ENCODE results near the gene HEXB. TPM values are rescaled to one million over a fixed set of nuclear protein-coding genes. Genes with fewer than 3 reads are reported as not detected.

HEXB gene
- total and polyA plus RNA-seq, 2 of the 4 experiments (the other 2 are of a cell fraction): 76.7 to 126 TPM

DNA sequence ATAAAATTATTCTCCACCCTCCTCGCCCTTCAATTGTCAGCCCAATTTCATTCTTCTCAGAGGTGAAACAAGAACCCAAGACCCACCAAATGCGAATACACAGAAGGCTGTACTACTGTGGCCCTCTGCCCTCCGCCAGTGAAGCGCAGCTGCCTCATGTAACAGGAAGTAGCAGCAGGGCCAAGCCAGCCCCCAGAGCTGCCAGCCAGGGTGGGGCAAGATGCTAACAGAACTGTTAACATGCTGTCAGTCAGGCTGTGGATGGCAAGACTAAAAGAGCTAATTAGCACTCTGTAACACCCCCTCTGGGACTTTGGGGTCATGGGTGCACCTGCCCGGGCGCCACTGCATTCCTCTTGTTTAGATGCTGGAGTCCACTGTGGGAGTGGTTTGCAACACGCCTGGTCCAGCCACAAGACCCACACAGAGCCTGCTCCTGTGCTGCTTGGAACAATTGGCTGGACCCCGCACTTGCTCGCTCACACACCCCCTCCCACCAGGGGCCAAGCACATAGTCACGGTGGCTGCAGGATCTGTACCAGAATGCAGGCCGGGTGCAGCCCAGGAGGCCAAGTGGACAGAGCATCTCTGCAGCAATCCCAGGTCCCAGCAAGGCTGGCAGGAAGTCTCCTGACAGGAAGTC is 14.5 kb upstream of the HEXB start:
- WGBS, 2 experiments (ENCODE audit: extremely low coverage in 2 of 2, insufficient read length in 1 of 2): 91% methylated on average over 4 of the region's 11 CpGs; no CpG with 5 or more reads in 1 of the 2 experiments
- CTCF ChIA-PET: no interaction called here
- no peak overlapping the region for H2AK5ac ChIP-seq (ENCODE audit: low read depth, low read length)
- dilution Hi-C loops (cut with HindIII; ENCODE audit: low sequenced_read_pairs, unreplicated experiment) (no loop called here), in situ Hi-C loops (cut with MboI; ENCODE audit: low sequenced_read_pairs) (loop anchor here (25.0 kb wide), 1 partner anchor 592 kb away; no protein-coding TSS in a partner anchor), intact Hi-C loops (cut with micrococcal nuclease) (loop anchor here (5.0 kb wide), 2 partner anchors 382 to 597 kb away; partner anchors contain the start of gene GCNT4)
- no peak overlapping the region for H3K4me2 ChIP-seq (ENCODE audit: low read depth, low read length)
- H2BK120ac ChIP-seq (ENCODE audit: low read depth, low read length): no peak overlapping the region
- no peak overlapping the region for H2BK15ac ChIP-seq (ENCODE audit: low read depth, low read length)
- TF ChIP-seq, protein P1, sequence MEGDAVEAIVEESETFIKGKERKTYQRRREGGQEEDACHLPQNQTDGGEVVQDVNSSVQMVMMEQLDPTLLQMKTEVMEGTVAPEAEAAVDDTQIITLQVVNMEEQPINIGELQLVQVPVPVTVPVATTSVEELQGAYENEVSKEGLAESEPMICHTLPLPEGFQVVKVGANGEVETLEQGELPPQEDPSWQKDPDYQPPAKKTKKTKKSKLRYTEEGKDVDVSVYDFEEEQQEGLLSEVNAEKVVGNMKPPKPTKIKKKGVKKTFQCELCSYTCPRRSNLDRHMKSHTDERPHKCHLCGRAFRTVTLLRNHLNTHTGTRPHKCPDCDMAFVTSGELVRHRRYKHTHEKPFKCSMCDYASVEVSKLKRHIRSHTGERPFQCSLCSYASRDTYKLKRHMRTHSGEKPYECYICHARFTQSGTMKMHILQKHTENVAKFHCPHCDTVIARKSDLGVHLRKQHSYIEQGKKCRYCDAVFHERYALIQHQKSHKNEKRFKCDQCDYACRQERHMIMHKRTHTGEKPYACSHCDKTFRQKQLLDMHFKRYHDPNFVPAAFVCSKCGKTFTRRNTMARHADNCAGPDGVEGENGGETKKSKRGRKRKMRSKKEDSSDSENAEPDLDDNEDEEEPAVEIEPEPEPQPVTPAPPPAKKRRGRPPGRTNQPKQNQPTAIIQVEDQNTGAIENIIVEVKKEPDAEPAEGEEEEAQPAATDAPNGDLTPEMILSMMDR (conservative IDR thresholded peaks at IDR 0.05; ENCODE audit: low read depth, low read length): no peak
- no peak for TF ChIP-seq NFE2L2 (IDR thresholded peaks at IDR 0.05; ENCODE audit: low read depth, low read length)
- TF ChIP-seq MXI1 (IDR thresholded peaks at IDR 0.05; ENCODE audit: borderline replicate concordance, low read depth, low read length): no peak
- TF ChIP-seq MAFK (IDR thresholded peaks at IDR 0.05; ENCODE audit: low read depth, low read length): no peak
- no peak for TF ChIP-seq RFX5 (IDR thresholded peaks at IDR 0.05; ENCODE audit: low read depth, low read length)
- TF ChIP-seq CEBPB (IDR thresholded peaks at IDR 0.05; ENCODE audit: low read depth, low read length): no peak
- no peak overlapping the region for H3K23ac ChIP-seq (ENCODE audit: low read depth, low read length)
- H2AK9ac ChIP-seq (replicated peaks; ENCODE audit: low read depth, low read length, poor library complexity): no peak overlapping the region
- no peaks in the 10 kb centered on the region for H3K36me3 ChIP-seq (ENCODE audit: control insufficient read depth, insufficient read depth, low read length)
- peaks cover 3% of the 10 kb centered on the region; the same call in 1 of the 2 replicates for H3K27me3 ChIP-seq (ENCODE audit: control insufficient read depth, insufficient read depth, low read length)
- no peak overlapping the region for H3K56ac ChIP-seq (ENCODE audit: extremely low read depth, insufficient read depth, low read length)
- H4K20me1 ChIP-seq (ENCODE audit: insufficient read depth, low read length): no peaks in the 10 kb centered on the region
- H3K18ac ChIP-seq (ENCODE audit: low read depth, low read length): no peak overlapping the region
- no peak overlapping the region for H3K4me3 ChIP-seq (ENCODE audit: insufficient read depth, low read depth, low read length)
- no peaks in the 10 kb centered on the region for H3K79me1 ChIP-seq (ENCODE audit: low read depth in 1 of 2, low read length in 2 of 2)
- no peak overlapping the region for H3K27ac ChIP-seq (ENCODE audit: insufficient read depth, low read length)
- H4K8ac ChIP-seq (ENCODE audit: low read depth in 2 of 2, low read length in 2 of 2): no peak overlapping the region
- POLR2A ChIA-PET (ENCODE audit: unreplicated experiment): no interaction called here
- ATAC-seq (ENCODE audit: low read depth) (no peak), DNase-seq (no peak)
- BruUV-seq (replicated peaks): no TSS peak
- no peak overlapping the region for H3K14ac ChIP-seq (replicated peaks; ENCODE audit: low read depth, low read length)
- peaks cover 5% of the 10 kb centered on the region; the same call in 1 of the 2 replicates for H3K9me1 ChIP-seq (ENCODE audit: insufficient read depth, low read length)
- no peak overlapping the region for H2AFZ ChIP-seq (replicated peaks; ENCODE audit: low read length, poor library complexity)
- H4K5ac ChIP-seq (ENCODE audit: low read depth, low read length): no peak overlapping the region
- no peaks in the 10 kb centered on the region for H3K9me3 ChIP-seq (ENCODE audit: control insufficient read depth, insufficient read depth, low read length)
- no peak overlapping the region for H2BK20ac ChIP-seq (ENCODE audit: low read depth, low read length)
- H3K4ac ChIP-seq (ENCODE audit: low read depth, low read length): no peak overlapping the region
- H3K9ac ChIP-seq (ENCODE audit: low read depth, low read length): no peak overlapping the region
- no peak overlapping the region for H4K91ac ChIP-seq (ENCODE audit: insufficient read depth, low read depth, low read length)
- H2BK5ac ChIP-seq (ENCODE audit: low read depth, low read length, poor library complexity, severe bottlenecking): no peak overlapping the region
- peaks cover 3% of the 10 kb centered on the region for H3K4me1 ChIP-seq (ENCODE audit: control insufficient read depth, insufficient read depth, low read length)

All from IMR-90 (cell line).